ENCODE results near the gene TGFBR3. TPM values are rescaled to one million over a fixed set of nuclear protein-coding genes. Genes with fewer than 3 reads are reported as not detected.

Gene TGFBR3
- total RNA-seq, 1 experiment from 2014 or later, result 1.3 TPM

DNA sequence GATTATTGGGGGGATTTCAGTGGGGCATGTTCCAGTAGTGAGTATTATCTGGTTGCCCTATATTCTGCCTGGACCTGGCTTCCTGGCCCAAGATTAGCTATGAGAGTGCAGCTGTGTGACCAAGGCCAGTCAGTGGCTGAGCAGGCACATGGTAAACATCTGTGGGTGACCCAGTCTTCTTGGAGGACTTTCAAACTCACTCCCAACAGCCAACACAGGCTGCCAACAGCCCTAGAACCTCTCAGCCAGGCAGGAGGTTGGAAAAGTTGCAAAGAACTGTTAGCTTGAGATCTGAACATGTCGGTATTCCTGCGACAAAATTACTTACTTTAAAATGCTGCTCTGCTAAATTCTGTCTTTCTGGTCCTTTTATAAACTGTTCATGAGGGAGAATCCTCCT lies 192.4 kb downstream of the TGFBR3 start:
- H3K9me3 ChIP-seq, result no peaks in the 10 kb centered on the region
- H3K36me3 ChIP-seq, result no peaks in the 10 kb centered on the region
- no peak overlapping the region for H3K4me3 ChIP-seq
- DNase-seq, result peak; percentile 81
- no peaks in the 10 kb centered on the region for H3K27me3 ChIP-seq

DNA sequence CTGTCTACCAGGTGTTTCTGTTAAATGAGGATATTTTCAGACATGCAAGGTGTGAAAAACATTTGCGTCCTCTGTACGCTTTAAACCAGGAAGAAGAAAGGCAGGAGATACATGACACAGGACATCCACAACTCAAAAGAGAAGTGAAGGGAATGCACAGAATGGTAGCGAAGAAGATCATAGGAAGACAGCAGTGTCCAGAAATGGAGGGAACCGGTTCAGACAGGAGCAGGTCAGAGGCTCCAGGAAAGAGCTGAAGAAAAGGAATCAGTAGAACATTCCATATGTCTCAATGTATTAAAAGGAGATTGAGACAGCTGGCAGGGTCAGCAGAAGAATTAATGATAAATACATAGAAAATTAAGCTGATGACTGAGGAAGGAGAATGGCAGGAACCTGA lies 194.4 kb downstream of the TGFBR3 start:
- DNase-seq, result no peak
- no peaks in the 10 kb centered on the region for H3K36me3 ChIP-seq
- H3K9me3 ChIP-seq, result no peaks in the 10 kb centered on the region
- H3K27me3 ChIP-seq, result no peaks in the 10 kb centered on the region
- no peak overlapping the region for H3K4me3 ChIP-seq

DNA sequence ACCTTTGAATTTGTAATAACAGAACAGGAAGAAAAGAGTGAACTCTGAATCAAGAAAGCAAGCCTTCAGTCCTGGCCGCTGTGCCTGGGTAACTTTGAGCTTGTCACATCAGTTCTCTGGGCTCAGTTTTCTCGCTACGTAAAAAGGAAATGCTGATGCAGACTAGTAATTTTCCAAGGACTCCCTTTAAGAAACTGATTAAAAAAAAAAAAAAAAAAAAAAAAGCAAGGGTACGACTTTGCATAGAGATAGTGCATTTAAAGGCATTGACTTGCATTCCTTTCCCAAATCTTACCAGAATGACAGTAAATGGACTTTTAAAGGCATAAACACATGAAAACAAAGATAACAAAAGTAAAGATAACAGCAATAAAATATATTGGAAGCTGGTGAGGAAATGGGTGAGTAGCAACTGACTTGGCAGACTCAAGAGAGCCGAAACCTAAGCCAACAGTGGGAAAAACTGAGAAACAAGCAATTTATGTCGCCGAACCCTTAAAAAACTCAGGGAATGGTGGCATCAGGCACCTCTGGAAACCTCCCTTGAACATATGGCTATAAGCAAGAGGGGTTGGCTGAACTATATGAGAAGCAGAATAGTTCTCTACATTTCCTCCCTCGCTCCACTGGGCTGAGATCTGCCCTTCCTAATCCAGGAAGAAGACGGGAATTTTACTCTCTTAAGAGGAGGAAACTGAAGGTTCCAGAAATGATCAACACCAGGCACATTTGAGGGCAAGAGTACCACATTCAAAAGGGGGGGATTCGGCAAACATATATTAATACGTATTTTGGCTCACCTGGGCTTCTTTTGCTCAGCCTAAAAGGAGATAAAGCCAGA lies 196.1 kb downstream of the TGFBR3 start:
- no peak overlapping the region for H3K4me3 ChIP-seq
- no peaks in the 10 kb centered on the region for H3K9me3 ChIP-seq
- no peaks in the 10 kb centered on the region for H3K27me3 ChIP-seq
- DNase-seq, result no peak
- H3K36me3 ChIP-seq, result no peaks in the 10 kb centered on the region

DNA sequence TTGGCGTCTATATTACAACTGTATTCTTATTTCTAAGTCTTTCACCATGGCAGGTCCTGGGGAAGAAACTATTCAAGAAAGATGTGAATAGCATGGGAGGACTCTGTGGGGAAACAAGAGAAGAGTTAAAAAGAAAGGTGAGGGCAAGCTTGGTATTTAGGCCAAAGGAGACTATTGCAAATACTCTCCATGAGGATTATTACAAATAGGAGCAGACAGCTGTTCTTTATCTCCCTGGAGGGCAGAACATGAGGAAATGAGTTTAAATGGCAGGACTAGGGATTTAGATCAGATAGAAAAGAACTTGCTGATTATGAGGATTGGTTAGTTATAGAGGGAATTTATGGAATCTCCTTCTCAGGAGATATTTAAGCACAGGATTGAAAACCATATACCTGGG lies 198.5 kb downstream of the TGFBR3 start:
- no peaks in the 10 kb centered on the region for H3K27me3 ChIP-seq
- DNase-seq, result no peak
- H3K4me3 ChIP-seq, result no peak overlapping the region
- no peaks in the 10 kb centered on the region for H3K36me3 ChIP-seq
- H3K9me3 ChIP-seq, result no peaks in the 10 kb centered on the region

DNA sequence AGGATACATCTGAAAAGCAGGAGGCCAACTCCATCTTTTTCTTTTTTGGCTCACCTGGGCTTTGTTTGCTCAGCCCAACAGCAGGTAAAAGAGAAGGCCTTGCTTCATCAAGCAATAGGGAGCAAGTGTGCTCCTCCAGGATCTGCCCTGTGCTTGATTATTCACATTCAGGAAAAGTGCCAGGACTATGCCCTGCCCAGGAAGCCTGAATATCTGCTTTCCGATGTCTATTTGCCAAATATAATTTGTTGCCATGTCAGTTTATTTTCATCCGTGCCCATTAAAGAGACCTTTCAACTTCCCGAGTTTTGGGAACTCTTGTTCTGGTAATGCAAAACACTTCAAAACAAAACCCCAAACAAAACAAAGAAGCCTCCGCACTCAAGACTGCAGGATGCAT lies 200.0 kb downstream of the TGFBR3 start:
- H3K9me3 ChIP-seq, result no peaks in the 10 kb centered on the region
- no peaks in the 10 kb centered on the region for H3K36me3 ChIP-seq
- peak; percentile 43 for DNase-seq
- no peak overlapping the region for H3K4me3 ChIP-seq
- no peaks in the 10 kb centered on the region for H3K27me3 ChIP-seq

DNA sequence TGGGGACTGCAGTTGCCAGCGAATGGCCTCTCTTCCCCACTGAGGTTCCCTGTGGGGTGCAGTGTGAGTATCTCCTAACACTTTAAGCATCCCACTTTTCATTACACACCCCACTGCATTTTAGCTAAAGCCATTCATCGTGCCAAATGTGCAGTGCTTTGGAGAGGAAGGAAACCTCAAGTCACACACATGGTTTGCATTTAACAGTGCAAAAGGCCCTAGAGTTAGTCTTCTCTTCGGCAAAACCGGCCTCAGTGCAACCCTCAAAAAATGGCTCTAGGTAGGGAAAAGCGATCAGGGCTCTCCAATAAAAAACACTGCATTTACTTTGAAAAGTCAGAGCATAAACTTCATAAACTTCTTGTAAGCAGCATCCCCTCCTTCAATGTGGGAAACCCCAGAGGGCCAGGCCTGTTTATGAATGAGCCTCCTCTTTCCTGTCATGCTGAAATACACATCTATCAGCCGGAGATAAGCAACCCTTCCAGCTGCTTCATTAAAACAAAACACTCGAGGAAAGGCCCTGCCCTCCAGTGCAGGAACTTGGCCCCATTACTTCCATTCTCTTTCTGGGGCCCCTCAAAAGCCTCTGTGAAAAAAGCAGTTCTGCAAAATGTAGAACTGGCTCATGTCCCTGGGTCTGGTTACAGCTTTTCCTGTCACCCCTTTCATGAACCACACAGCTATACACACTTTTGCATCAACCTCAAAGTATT lies 201.3 kb downstream of the TGFBR3 start:
- Histone ChIP-seq H3K4me3 (no peak overlapping the region), H3K27me3 (no peaks in the 10 kb centered on the region), H3K36me3 (no peaks in the 10 kb centered on the region), H3K9me3 (no peaks in the 10 kb centered on the region)
- DNase-seq, result no peak

DNA sequence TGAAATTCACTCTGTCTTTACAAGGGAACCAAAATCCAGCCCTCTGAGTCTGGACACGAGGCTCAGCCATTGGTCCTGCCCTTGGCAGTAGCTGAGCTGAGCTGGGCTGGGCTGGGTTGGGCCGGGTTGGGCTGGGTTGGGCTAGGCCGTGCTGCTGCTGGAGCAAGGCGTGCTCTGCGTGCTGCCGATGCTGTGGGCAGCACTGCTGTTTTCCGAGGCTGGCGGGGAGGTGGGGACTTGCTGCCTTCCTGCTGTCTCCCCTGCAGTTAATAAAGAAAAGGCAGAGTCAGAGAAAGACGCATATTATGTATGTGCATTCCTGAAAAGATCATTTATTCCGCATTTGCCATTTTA lies 202.4 kb downstream of the TGFBR3 start:
- H3K4me3 ChIP-seq, result no peak overlapping the region
- no peak for DNase-seq
- H3K36me3 ChIP-seq, result no peaks in the 10 kb centered on the region
- no peaks in the 10 kb centered on the region for H3K9me3 ChIP-seq
- no peaks in the 10 kb centered on the region for H3K27me3 ChIP-seq

DNA sequence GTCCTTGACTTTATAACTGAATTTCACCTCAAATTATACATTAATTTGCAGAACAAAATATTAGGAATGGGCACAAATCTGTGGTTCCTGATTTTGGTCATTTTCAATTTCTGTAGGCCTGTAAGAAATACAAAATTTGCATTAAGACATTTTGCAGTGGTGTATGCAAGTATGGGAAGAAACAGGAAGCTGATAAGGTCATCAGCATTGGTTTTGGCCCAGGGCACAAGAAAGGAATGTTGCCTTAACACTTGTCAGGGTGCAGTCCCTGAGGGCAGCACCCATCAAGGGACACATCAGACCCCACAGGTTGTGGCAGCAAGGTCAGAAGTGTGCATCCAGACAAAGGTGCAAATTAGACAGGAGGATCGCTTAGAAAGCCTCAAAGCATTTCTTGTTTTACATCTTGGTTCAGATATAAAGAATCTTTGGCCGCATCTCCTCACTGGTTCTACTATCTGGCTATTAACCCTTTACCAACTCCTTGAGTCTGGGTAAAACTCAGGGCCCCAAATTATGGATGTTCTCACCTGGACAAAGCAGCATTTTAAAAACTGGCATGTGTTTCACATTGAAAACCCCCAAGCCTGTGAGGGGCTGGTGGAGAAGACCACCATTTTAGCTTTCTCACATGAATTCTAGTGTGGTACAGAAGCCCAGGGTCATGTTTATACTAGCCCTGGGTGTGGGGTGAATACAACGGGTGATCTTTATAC lies 202.9 kb downstream of the TGFBR3 start:
- Histone ChIP-seq H3K9me3 (no peaks in the 10 kb centered on the region), H3K27me3 (no peaks in the 10 kb centered on the region), H3K4me3 (no peak overlapping the region), H3K36me3 (no peaks in the 10 kb centered on the region)
- no peak for DNase-seq

DNA sequence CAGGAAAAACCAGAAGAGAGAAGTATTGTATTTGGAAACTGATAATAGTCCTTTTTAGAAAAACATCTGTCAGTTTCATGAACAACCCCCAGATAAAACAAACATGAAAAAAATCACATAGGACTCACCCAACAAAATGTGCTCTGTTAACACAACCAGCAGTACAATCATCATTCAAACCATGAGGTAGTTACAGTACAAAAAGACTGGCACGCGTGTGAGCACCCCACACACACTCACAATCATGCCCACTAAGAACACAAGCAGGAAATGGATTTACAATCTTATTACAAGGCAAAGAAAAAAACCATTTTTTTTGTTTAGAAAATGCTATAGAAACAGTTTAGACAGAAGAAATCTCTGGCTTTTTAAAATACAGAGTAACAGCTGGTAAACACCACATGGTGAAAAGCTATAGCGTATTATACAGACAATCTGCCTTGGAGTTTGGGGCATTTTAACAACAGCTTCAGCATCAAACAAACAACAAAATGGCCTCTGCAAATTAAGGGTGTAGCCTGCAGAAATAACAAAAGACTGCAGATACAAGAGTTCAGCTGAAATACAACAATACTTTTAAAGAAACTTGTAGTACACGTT lies 205.3 kb downstream of the TGFBR3 start:
- Histone ChIP-seq H3K27me3 (no peaks in the 10 kb centered on the region), H3K9me3 (no peaks in the 10 kb centered on the region), H3K36me3 (no peaks in the 10 kb centered on the region), H3K4me3 (no peak overlapping the region)
- no peak for DNase-seq

DNA sequence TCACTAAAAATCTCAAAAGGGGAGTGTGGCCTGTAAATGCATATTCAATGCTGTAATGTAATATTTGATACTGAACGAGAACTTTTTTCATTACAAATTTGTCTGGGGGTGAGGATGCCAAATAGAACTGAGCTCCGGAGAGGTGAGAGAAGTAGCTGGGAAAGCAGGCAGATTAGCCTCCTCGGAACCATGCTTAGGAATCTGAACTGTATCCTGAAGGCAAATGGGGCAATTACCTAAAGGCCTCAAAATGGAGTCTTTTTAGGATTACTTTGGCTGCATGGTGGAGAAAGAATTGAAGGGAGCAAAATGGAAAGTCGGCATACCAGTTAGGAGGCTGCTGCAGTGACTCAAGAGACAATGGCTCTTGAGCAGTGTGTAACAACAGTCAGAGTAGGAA lies 206.5 kb downstream of the TGFBR3 start:
- Histone ChIP-seq H3K36me3 (no peaks in the 10 kb centered on the region), H3K9me3 (no peaks in the 10 kb centered on the region), H3K4me3 (no peak overlapping the region), H3K27me3 (no peaks in the 10 kb centered on the region)
- no peak for DNase-seq

DNA sequence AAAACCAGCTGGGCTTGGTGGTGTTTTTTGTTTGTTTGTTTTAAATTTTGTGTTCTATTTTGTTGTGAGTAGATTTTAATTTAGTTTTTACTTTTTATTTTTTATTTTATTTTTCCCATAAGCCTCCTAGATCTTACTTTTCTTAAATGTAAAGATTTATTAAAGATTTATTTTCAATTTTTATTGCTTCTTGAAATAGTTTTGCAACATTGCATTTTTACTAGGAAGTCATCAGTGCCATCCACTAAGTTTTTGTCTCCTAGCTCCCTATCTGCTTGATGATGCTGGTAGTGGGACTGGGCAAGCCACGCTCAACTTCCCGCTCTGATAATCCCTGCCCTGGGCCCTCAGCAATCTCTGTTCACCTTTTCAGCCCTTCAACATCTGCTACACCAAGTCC lies 209.9 kb downstream of the TGFBR3 start:
- no peak overlapping the region for H3K4me3 ChIP-seq
- no peaks in the 10 kb centered on the region for H3K9me3 ChIP-seq
- no peak for DNase-seq
- H3K27me3 ChIP-seq, result no peaks in the 10 kb centered on the region
- H3K36me3 ChIP-seq, result no peaks in the 10 kb centered on the region

DNA sequence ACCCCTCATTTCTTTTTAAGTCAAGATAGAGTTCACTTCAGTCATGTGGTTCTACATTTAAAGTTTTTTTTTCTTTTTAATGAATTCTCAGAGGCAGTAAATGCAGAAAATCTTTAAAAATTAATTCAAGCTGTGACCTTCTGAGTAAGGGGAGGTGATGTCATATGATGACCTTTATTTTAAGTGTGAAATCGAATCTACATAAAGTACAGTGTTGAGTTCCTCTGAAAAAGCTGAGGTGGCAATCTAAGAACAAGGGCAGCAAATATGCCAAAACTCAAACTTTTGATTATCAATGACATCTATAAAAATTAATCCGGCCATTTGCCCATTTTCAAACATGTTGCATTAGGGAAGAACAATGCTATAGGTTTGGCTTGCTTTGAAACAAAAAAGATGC lies 211.8 kb downstream of the TGFBR3 start:
- no peak for DNase-seq
- Histone ChIP-seq H3K9me3 (no peaks in the 10 kb centered on the region), H3K4me3 (no peak overlapping the region), H3K27me3 (no peaks in the 10 kb centered on the region), H3K36me3 (no peaks in the 10 kb centered on the region)

DNA sequence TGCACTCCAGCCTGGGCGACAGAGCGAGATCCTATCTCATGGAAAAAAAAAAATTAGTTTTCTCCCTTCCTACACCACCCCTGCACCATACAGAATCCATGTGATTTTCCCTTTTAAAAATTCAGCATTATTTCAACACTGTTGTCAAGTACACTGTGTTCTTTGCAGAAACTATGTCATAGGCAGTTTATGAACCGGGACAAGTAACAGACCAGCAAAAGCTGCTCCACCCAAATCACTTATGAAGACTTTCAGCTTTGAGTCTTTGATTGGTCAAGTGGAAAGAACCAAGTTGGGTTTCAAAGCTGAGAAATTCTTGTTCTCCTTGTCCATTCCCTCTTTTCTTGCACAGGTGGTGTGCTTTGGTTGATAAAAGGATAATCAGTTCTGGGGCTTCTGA lies 212.3 kb downstream of the TGFBR3 start:
- Histone ChIP-seq H3K36me3 (no peaks in the 10 kb centered on the region), H3K4me3 (no peak overlapping the region), H3K9me3 (no peaks in the 10 kb centered on the region), H3K27me3 (no peaks in the 10 kb centered on the region)
- no peak for DNase-seq

DNA sequence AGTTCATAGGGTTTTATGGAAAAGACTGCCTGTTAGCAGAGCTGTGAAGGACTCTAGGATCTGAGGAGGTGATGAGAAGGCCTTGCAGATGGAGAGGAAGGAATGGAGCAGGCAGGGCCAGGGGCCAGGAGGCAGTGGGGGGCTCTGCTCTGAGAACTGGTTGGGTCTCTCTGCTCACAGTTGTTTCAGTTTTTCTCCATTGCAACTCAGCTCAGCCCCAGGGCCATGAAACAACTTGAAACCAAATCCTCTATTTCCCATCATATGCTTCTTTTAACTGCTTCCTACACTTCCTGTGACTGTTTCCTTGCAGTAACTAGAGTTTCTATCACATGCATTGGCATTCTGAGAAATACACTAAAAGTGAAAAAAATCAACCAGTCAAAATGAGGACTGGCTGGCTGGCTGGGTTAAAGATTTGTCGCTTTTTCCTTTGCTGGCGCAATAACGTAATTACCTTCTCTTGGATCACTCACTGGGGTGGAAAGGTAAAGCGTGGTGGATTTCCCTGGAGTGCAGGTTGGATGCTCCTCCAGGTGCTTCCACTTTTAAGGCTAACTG lies 213.3 kb downstream of the TGFBR3 start:
- Histone ChIP-seq H3K36me3 (no peaks in the 10 kb centered on the region), H3K27me3 (no peaks in the 10 kb centered on the region), H3K9me3 (no peaks in the 10 kb centered on the region), H3K4me3 (no peak overlapping the region)
- DNase-seq, result no peak

DNA sequence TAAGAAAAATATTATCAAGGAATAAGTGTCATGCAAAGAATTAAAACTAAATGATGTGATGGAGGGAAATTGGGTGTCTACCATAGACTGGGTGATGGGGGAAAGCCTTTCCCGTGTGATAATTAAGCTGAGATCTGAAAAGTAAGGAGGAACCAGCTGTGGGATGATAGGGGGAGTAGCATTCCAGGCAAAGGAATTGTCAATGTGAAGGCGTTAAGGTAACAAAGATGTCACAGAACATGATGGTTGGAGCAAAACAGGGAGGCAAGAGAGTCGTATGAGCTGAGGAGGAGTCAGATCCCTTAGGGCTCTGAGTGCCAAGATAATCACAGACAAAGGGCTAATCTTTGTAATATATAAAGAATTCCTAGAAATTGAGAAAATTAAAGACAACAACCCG lies 215.2 kb downstream of the TGFBR3 start:
- no peak for DNase-seq
- no peaks in the 10 kb centered on the region for H3K9me3 ChIP-seq
- no peak overlapping the region for H3K4me3 ChIP-seq
- H3K36me3 ChIP-seq, result no peaks in the 10 kb centered on the region
- H3K27me3 ChIP-seq, result no peaks in the 10 kb centered on the region

DNA sequence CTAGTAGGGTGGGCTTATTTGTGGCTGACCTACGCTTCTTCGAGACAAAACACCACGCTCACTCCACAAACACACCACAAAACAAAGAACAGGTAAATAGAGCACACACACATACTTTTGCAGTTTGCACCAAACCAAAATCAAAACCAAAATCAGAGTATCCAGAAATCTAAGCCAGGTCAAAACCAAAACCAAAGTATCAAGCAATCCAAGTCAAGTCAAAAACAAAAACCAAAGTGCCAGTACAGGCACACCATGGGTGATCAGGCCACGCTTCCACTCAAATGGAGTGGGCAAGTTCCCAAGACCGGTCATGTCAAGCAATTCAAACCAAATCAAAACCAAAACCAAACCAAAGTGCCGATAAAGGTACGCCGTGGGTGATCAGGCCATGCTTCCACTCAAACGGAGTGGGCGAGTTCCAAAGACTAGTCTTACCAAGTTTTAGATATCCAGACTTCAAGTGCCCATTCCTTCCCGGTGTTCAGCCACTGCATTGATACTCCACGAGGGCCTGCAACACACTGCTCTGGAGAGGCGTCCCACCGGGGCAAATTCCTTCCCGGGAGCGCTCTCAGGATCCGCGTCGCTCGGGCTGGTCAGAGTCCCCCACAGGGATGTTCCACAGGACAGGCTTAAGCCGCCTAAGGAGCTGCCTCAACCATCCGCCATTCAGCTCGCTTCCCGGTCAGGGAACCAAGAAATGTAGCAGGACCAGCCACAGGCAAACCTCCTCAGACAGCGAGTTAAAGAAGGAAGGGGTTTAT lies 216.2 kb downstream of the TGFBR3 start:
- Histone ChIP-seq H3K27me3 (no peaks in the 10 kb centered on the region), H3K4me3 (no peak overlapping the region), H3K9me3 (no peaks in the 10 kb centered on the region), H3K36me3 (no peaks in the 10 kb centered on the region)
- no peak for DNase-seq
